ENCODE results near the gene SCRN1.

Gene SCRN1

GRCh38 chr7:30028216-30028748 is 38.7 kb upstream of the SCRN1 start, which contains the start of gene PLEKHA8:
TSS of gene PLEKHA8 (plus strand) at chr7:30028412. CDS start at chr7:30028763, 351 bp downstream.
- Histone ChIP-seq H3K27me3 (ENCODE audit: insufficient read depth, poor library complexity, severe bottlenecking) (no peaks in the 10 kb centered on the region), H3K4me3 (replicated peaks; ENCODE audit: insufficient read depth, low read length) (peak within 1 kb of the TSS; percentile 94), H3K27ac (replicated peaks) (peak within 1 kb of the TSS; percentile 75)
- TF ChIP-seq, protein P1, sequence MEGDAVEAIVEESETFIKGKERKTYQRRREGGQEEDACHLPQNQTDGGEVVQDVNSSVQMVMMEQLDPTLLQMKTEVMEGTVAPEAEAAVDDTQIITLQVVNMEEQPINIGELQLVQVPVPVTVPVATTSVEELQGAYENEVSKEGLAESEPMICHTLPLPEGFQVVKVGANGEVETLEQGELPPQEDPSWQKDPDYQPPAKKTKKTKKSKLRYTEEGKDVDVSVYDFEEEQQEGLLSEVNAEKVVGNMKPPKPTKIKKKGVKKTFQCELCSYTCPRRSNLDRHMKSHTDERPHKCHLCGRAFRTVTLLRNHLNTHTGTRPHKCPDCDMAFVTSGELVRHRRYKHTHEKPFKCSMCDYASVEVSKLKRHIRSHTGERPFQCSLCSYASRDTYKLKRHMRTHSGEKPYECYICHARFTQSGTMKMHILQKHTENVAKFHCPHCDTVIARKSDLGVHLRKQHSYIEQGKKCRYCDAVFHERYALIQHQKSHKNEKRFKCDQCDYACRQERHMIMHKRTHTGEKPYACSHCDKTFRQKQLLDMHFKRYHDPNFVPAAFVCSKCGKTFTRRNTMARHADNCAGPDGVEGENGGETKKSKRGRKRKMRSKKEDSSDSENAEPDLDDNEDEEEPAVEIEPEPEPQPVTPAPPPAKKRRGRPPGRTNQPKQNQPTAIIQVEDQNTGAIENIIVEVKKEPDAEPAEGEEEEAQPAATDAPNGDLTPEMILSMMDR (IDR thresholded peaks at IDR 0.05; ENCODE audit: insufficient read depth, low read length) = no peak
- TF ChIP-seq GABPA (IDR thresholded peaks at IDR 0.05; ENCODE audit: low read depth) (no peak), SPI1 (IDR thresholded peaks at IDR 0.05; ENCODE audit: borderline replicate concordance, low read depth) (no peak)
- TF ChIP-seq, protein P2, sequence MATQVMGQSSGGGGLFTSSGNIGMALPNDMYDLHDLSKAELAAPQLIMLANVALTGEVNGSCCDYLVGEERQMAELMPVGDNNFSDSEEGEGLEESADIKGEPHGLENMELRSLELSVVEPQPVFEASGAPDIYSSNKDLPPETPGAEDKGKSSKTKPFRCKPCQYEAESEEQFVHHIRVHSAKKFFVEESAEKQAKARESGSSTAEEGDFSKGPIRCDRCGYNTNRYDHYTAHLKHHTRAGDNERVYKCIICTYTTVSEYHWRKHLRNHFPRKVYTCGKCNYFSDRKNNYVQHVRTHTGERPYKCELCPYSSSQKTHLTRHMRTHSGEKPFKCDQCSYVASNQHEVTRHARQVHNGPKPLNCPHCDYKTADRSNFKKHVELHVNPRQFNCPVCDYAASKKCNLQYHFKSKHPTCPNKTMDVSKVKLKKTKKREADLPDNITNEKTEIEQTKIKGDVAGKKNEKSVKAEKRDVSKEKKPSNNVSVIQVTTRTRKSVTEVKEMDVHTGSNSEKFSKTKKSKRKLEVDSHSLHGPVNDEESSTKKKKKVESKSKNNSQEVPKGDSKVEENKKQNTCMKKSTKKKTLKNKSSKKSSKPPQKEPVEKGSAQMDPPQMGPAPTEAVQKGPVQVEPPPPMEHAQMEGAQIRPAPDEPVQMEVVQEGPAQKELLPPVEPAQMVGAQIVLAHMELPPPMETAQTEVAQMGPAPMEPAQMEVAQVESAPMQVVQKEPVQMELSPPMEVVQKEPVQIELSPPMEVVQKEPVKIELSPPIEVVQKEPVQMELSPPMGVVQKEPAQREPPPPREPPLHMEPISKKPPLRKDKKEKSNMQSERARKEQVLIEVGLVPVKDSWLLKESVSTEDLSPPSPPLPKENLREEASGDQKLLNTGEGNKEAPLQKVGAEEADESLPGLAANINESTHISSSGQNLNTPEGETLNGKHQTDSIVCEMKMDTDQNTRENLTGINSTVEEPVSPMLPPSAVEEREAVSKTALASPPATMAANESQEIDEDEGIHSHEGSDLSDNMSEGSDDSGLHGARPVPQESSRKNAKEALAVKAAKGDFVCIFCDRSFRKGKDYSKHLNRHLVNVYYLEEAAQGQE (IDR thresholded peaks at IDR 0.05; ENCODE audit: insufficient replicate concordance, low read depth) = no peak
- DNase-seq (ENCODE audit: low read depth in 1 of 2, low spot score in 1 of 2) = peak; percentile 65 to 88

- Histone ChIP-seq H3K27me3 (ENCODE audit: insufficient read depth, poor library complexity, severe bottlenecking) (no peaks in the 10 kb centered on the region), H3K4me3 (replicated peaks; ENCODE audit: insufficient read depth, low read length) (peak overlapping the region; percentile 94), H3K27ac (replicated peaks) (peak overlapping the region; percentile 75)
Observed at GRCh38 chr7:30027740-30028215, 38.2 kb upstream of the SCRN1 start.

GRCh38 chr7:30027065-30027456 is 37.5 kb upstream of the SCRN1 start:
- H3K27ac ChIP-seq (replicated peaks) = peak overlapping the region; percentile 75
- TF ChIP-seq POLR2AphosphoS5 (IDR thresholded peaks at IDR 0.05; ENCODE audit: low read depth) = no peak
- peak; percentile 58; the same call in 1 of the 2 replicates for TF ChIP-seq SPI1 (IDR thresholded peaks at IDR 0.05; ENCODE audit: borderline replicate concordance, low read depth)
- H3K4me3 ChIP-seq (replicated peaks; ENCODE audit: insufficient read depth, low read length) = peak overlapping the region; percentile 94
- peak in 1 of 2 experiments; percentile 39 for DNase-seq (ENCODE audit: low read depth in 1 of 2, low spot score in 1 of 2)
- H3K27me3 ChIP-seq (ENCODE audit: insufficient read depth, poor library complexity, severe bottlenecking) = no peaks in the 10 kb centered on the region

More at GRCh38 chr7:30027740-30028215, 38.2 kb upstream of the SCRN1 start:
- TF ChIP-seq POLR2AphosphoS5 (IDR thresholded peaks at IDR 0.05; ENCODE audit: low read depth) = no peak
- TF ChIP-seq, protein P2 (IDR thresholded peaks at IDR 0.05; ENCODE audit: insufficient replicate concordance, low read depth) = no peak
- no peak for TF ChIP-seq GABPA (IDR thresholded peaks at IDR 0.05; ENCODE audit: low read depth)
- TF ChIP-seq, protein P1 (IDR thresholded peaks at IDR 0.05; ENCODE audit: insufficient read depth, low read length) = no peak
- TF ChIP-seq SPI1 (IDR thresholded peaks at IDR 0.05; ENCODE audit: borderline replicate concordance, low read depth) = no peak
- no peak for DNase-seq (ENCODE audit: low read depth in 1 of 2, low spot score in 1 of 2)

DNA sequence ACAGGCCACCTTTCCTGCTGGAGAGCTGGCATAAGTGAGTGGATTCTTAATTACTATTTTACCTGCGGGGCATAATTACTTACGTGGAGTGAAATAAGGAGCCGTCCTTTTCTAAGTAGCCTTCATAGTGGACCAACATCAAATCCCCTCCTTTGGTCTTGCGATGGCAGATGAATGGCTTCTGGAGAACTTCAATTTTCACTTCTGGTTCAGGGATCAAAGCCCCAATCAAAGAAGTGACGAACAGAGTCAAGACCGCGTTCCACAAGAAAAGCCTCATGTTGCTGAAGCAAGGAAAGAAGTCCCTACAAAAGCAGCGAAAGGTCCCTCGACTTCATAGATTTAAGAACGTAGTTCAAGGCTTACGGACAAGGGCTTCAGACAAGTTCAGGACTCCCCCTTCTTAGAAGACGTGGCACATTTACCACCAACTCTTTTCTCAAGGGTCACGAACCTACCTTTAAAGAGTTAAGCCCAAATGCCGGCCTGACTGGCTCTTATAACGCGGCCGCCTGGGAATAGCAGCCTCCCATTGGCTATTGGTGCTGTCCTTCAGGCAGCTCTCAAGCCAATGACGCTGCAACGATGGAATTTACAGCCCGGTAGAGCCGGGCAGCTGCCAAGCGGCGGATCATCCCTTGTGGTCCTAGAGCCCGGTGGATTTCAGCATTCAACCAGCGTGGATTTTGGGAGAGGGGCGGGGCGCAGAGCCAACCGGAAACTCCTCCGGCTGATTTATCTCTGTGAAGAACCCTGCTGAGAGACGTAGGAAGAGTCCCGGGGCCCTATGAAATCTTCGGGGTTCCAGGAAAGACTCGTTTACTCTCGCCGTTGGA is 36.8 kb upstream of the SCRN1 start, which contains the start of gene FKBP14:
Gene FKBP14, minus strand, starts transcription at position 474 of the 836 bp plus-strand sequence. Its CDS starts 194 bp downstream, at position 280.
- H3K27me3 ChIP-seq (ENCODE audit: insufficient read depth, poor library complexity, severe bottlenecking) = no peaks in the 10 kb centered on the region
- peak; percentile 99 for DNase-seq (ENCODE audit: low read depth in 1 of 2, low spot score in 1 of 2)
- peak within 1 kb of the TSS; percentile 75 for H3K27ac ChIP-seq (replicated peaks)
- TF ChIP-seq SPI1 (IDR thresholded peaks at IDR 0.05; ENCODE audit: borderline replicate concordance, low read depth) (no peak), POLR2AphosphoS5 (IDR thresholded peaks at IDR 0.05; ENCODE audit: low read depth) (peak; percentile 73)
- H3K4me3 ChIP-seq (replicated peaks; ENCODE audit: insufficient read depth, low read length) = peak within 1 kb of the TSS; percentile 94
